Ascending aorta (tissue), 2 donors: ENCODE results near the gene QKI. TPM values are rescaled to one million over a fixed set of nuclear protein-coding genes. Genes with fewer than 3 reads are reported as not detected.
A peak's percentile ranks its signal among the peaks of the same experiment; 100 is the strongest.

Experiments
- DNase-seq, 2 donors: peaks; one replicate each; pipeline ENCODE4 v3.0.0-alpha.2; 2019; ENCODE audit warnings: low spot score in 2 of 2
- H3K27ac ChIP-seq, 2 donors: fragments of 200-600 bp; sonication (generic); one replicate each; pipeline ENCODE4 v1.5.1; 2016 to 2017; ENCODE audit warnings: mild to moderate bottlenecking in 1 of 2
- H3K27me3 ChIP-seq: fragments of 200-600 bp; sonication (generic); one replicate; pipeline ENCODE4 v1.5.1; 2017
- H3K36me3 ChIP-seq, 2 donors: fragments of 200-600 bp; sonication (generic); one replicate each; pipeline ENCODE4 v1.5.1; 2016
- H3K4me1 ChIP-seq, 2 donors: fragments of 200-600 bp; sonication (generic); one replicate each; pipeline ENCODE4 v1.5.1; 2016 to 2017; ENCODE audit warnings: mild to moderate bottlenecking in 1 of 2
- H3K4me3 ChIP-seq, 2 donors: fragments of 200-600 bp; sonication (generic); one replicate each; pipeline ENCODE4 v1.5.1; 2016 to 2017; ENCODE audit warnings: mild to moderate bottlenecking in 1 of 2
- H3K9me3 ChIP-seq, 2 donors: fragments of 200-600 bp; sonication (generic); one replicate each; pipeline ENCODE4 v1.5.1; 2016
- CTCF ChIP-seq, 3 experiments: fragments of 200-600 bp in 2 of 3; fragments of 450-650 bp in 1 of 3; sonication (generic) in 2 of 3; IDR thresholded peaks; one replicate each; pipeline ENCODE4 v1.5.1; 2016 to 2019; ENCODE audit warnings: antibody characterized with exemption in 3 of 3, mild to moderate bottlenecking in 1 of 3, moderate library complexity in 1 of 3
- intact Hi-C: fragments of 100-400 bp; cut with DNase I; formaldehyde crosslinking; loops from one replicate; pipeline ENCODE4 v1.15.1; 2023
- total RNA-seq: library from RNA; depleted of rRNA; stranded (reverse); fragments of >200 nt; gene quantifications from one replicate; pipeline ENCODE4 v1.1.0, GENCODE V29; 2016

Gene QKI
- total RNA-seq, 1 donor from 2014 or later: 91.0 TPM

- Histone ChIP-seq H3K27ac (peak overlapping the region; percentile 81 to 84), H3K4me3 (peak overlapping the region; percentile 31 to 42), H3K36me3 (no peaks in the 10 kb centered on the region), H3K4me1 (peaks cover 0 to 3% of the 10 kb centered on the region in 2 donors), H3K27me3 (no peaks in the 10 kb centered on the region), H3K9me3 (no peaks in the 10 kb centered on the region)
- no peak for DNase-seq
- intact Hi-C loops: no loop called here
- no peak for TF ChIP-seq CTCF (IDR thresholded peaks at IDR 0.05)
Observed at GRCh38 chr6:163406366-163406765, 8.2 kb upstream of the QKI start.

GRCh38 chr6:163406830-163407229 is 7.7 kb upstream of the QKI start:
- no peaks in the 10 kb centered on the region for H3K9me3 ChIP-seq
- DNase-seq: no peak
- peaks cover 0 to 3% of the 10 kb centered on the region in 2 donors for H3K4me1 ChIP-seq
- peak overlapping the region; percentile 81 to 84 for H3K27ac ChIP-seq
- no peaks in the 10 kb centered on the region for H3K36me3 ChIP-seq
- intact Hi-C loops: no loop called here
- no peak for TF ChIP-seq CTCF (IDR thresholded peaks at IDR 0.05)
- no peak overlapping the region for H3K4me3 ChIP-seq
- no peaks in the 10 kb centered on the region for H3K27me3 ChIP-seq

- DNase-seq: no peak
- H3K27me3 ChIP-seq: no peaks in the 10 kb centered on the region
- H3K9me3 ChIP-seq: no peaks in the 10 kb centered on the region
- H3K27ac ChIP-seq: no peak overlapping the region
- peaks cover 0 to 3% of the 10 kb centered on the region in 2 donors for H3K4me1 ChIP-seq
- no peaks in the 10 kb centered on the region for H3K36me3 ChIP-seq
- intact Hi-C loops: no loop called here
- H3K4me3 ChIP-seq: no peak overlapping the region
- TF ChIP-seq CTCF (IDR thresholded peaks at IDR 0.05): no peak
Observed at GRCh38 chr6:163408352-163408991, 6.0 kb upstream of the QKI start.

GRCh38 chr6:163409712-163410111 is 4.8 kb upstream of the QKI start:
- intact Hi-C loops: loop anchor here (5.0 to 10.0 kb wide), 2 partner anchors 52 to 685 kb away; partner anchors contain the start of genes PACRG and PRKN
- peaks cover 0 to 3% of the 10 kb centered on the region in 2 donors for H3K4me1 ChIP-seq
- H3K36me3 ChIP-seq: no peaks in the 10 kb centered on the region
- H3K27me3 ChIP-seq: no peaks in the 10 kb centered on the region
- TF ChIP-seq CTCF (IDR thresholded peaks at IDR 0.05): no peak
- H3K4me3 ChIP-seq: no peak overlapping the region
- DNase-seq: no peak
- H3K9me3 ChIP-seq: no peaks in the 10 kb centered on the region
- H3K27ac ChIP-seq: no peak overlapping the region

- no peaks in the 10 kb centered on the region for H3K27me3 ChIP-seq
- no peaks in the 10 kb centered on the region for H3K9me3 ChIP-seq
- peak overlapping the region in 1 of 2 donors; percentile 100 for H3K27ac ChIP-seq
- H3K4me1 ChIP-seq: no peaks in the 10 kb centered on the region
- no peaks in the 10 kb centered on the region for H3K36me3 ChIP-seq
- intact Hi-C loops: loop anchor here (5.0 to 10.0 kb wide), 2 partner anchors 55 to 688 kb away; partner anchors contain the start of genes PACRG and PRKN
- no peak for TF ChIP-seq CTCF (IDR thresholded peaks at IDR 0.05)
- peak overlapping the region; percentile 98 to 100 for H3K4me3 ChIP-seq
- no peak for DNase-seq
Observed at GRCh38 chr6:163412341-163412740, 2.2 kb upstream of the QKI start.
